ENCODE measurements around the gene DENND6B.
"Not testable (repeated sequence)": the region's sequence is repeated elsewhere in the genome, so short reads cannot be mapped to it uniquely, and the experiment has no call there.

Gene DENND6B

DNA sequence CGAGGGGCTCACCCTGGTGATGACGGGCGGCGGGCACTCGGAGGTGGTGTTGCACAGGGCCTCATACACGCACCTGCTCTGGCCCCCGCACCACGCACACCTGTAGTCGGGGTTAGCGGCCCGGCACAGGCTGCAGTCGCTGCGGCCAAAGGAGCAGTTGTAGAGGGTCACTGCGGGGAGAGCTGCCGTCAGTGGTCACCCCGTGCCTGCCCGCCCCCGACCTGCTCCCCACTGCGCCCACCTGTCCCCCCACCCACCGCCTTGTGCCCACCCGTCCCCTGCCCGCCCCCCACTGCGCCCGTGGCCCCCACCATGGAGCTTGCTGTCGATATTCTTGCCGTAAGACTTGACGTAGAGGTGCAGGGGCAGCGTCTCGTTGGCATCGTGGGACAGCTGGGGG is 43.0 kb downstream of the DENND6B start:
- DNase-seq, result no peak

DNA sequence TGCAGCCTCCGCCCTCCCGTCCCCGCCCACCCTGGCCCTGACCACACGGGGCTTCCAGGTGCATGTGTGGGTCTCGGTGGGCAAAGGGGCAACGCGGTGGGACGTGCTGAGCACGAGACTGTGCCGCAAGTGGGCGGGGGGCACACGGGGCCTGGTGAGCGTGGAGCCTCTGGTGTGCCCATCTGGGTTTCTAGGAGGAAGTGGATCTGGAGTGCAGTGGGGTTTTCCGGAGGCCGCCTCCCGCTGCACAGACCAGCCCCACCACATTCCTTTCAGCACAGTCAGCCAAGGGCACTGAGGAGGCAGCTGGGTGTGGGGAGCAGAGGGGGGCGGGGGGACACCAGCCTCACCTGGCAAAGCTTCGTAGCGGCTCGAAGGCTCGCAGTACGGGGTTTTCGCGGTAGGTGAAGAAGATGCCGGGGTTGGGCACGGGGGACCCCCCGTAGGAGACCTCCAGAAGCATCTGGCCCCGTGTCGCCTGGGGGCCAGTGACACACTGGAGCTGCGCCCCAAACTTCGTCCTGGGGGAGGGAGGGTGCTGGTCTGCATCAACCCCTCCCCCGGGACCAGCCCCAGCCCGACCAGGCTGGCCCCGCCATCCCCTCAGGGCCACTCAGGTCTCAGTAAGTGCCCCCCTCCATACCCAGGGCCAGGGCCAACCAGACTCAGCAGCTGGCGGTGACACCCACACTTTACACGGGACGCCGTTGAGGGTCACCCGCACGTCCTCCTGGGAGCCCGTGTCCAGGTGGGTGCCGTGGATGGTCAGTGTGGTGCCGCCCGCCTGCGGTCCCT is 44.3 kb downstream of the DENND6B start:
- no peak for DNase-seq

DNA sequence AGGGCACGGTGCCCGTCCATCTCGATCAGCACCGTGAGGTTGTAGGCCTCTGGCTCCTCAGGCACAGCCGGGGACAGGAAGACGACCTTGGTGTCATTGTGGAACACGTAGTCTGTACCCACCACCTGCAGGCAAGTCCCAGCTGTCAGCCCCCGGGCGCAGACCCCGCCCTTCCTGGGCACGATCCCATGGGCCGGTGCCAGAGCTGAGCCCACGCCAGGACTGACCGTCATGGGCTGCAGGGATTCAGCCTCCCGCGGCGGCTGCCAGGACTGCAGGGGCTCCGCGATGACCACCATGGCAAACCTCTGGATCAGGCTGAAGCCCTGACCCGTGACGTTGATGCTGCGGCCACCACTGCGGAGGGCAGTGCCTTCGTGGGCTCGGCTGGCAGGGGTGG is 44.9 kb downstream of the DENND6B start:
- no peak for DNase-seq

DNA sequence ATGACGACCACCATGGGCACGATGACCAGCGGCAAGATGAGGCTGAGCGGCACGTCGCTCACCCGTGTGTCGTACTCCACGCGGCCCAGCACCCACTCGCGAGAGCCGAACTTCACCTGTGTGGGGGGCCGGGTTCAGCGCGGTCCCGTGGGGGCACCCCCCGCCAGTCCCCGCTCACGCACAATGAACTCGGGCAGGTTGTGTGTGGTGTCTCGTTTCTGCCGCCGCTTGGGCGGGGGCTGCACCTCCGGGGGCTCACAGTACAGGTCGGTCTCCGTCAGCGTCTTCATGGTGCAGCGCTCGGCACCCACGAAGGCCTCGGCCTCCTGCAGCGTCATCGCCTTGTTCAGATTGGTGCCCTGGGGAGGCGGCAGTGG is 45.4 kb downstream of the DENND6B start:
- DNase-seq, result no peak

DNA sequence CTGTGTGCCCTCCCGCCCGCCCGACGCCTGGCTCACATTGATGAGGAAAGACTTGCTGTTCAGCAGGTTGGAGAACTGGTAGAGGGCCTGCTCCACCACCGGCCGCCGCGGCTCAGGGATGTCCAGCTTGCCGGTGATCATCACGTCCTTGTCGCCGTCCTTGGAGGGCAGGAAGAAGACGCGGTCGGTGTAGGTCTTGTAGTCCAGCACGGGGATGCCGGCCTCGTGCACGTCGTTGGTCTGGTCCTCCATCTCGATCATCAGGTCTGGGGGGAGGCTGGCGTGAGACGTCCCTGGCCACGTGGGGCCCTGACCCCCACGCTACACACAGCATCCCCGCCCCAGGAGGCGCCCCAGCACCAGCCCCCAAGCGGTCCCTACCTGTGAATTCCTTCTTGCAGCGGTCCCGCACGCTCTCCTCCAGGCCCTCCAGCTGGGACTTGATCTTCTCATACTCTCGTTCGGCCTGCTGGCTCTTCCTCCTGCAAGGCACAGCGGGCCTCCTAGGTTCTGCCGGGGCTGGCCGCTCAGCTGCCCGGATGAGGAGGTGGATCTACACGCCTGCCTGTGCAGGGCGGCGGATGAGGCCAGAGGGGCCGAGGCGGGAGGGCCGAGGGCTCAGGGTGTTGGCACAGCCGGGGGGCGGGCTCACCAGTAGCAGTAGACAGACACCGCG is 46.0 kb downstream of the DENND6B start:
- no peak for DNase-seq

DNA sequence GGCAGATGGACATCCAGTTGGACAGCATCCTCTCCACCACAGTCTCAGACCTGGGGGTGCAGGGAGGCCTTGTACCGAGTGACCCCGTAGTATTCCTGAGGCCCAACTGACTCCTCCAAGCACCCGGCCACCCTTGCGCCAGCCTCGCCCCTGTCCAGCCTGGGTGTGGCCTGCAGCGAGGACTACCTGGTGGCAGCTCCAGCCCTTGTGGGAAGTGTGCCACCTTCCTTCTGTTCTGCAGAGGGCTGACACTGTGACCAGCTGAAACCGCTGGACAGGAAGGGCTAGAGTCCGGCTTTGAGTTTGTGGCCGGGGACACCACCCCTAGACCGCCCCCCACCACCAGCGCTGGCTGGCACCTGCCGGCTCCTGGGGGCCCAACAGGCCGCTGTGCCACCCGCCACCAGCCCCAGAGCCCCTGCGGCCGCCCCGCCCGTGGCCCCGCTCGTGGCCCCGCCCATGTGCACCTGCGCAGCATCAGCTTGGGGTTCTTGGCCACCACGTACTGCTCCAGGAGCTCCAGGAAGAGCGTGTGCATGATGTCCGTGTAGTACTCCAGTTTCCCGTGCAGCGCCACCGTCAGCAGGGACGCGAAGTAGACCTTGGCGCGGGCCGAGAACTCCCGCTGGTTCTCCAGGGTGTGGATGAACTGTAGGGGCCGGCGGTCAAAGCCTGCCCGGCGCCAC is 46.6 kb downstream of the DENND6B start:
- no peak for DNase-seq

DNA sequence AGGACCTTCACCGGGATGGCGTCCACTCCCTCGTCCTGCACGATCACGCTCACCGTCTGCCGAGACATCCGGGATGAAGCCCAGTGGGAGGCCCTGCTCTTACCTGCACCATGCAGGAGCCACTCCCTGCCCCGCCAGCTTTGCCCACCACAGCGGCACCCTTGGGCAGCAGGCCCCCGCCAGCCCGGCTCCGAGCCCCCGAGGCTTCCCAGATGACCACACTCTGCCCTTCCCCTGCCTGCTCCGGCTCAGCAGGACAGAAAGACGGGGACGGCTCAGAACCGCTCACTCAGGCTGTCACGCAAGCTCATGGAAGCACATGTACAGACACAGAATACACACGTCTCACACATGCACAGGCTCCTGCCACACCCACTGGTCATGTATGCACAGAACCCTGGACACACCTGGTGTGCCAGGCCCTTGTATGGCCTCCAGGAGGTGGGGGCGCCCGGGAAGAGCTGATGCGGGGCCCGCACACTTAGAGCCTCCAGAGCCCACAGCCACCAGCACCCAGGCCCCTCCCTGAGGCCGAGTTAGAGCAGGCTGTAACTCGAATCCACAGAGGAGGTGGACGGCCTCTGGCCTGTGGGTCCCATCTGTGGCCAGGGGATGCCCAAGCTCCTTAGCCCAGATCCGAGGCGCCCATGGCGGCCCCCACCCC is 47.7 kb downstream of the DENND6B start:
- DNase-seq, result no peak

DNA sequence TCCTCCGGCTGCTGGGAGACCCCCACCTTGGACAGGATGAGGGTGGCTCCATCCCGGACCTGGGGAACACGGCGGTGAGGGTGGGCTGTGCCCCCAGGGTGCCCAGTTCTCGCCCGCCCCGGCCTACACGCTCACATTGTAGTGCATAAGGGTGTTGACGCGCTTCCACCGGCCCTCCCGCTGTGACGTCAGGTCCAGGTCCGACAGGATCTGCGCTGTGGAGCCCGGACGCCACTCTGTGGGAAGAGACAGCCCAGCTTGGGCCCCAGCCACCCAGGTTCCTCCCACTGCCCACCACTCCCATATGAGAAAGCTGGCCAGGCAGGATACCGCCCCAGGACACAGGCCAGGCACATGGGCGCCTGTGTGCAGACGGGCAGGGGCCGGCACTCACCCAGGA is 48.4 kb downstream of the DENND6B start:
- no peak for DNase-seq

DNA sequence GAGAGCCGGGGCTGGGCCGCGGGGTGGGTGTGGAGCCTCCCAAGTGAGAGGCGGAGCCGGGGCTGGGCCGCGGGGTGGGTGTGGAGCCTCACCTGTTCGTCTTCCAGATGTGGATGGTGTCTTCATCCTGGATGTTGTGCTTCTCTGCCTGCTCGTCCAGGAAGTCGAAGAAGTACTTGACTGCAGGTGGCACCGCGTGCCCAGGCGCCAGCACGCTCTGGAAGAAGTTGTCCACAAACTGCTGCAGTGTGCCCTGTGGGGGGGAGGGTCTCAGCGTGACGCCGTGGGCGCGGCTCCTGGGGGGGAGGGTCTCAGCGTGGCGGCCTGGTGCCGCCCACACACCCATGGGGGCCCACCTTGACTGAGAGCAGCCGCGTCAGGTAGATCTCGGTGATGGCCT is 49.1 kb downstream of the DENND6B start:
- no peak for DNase-seq

DNA sequence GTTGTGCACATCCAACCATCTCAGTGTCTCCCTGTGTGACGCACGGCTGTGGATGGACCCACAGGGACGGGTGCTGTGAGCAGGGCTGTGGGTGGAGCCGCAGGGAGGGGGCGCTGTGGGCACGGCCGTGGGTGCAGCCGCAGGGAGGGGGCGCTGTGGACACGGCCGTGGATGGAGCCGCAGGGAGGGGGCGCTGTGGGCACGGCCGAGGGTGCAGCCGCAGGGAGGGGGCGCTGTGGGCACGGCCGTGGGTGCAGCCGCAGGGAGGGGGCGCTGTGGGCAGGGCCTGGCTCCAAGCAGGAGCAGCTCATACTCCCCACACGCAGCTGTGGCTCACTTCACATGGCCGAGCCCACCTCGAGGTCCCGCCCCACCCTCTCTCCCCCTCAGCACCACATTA is 50.7 kb downstream of the DENND6B start:
- DNase-seq, result no peak

DNA sequence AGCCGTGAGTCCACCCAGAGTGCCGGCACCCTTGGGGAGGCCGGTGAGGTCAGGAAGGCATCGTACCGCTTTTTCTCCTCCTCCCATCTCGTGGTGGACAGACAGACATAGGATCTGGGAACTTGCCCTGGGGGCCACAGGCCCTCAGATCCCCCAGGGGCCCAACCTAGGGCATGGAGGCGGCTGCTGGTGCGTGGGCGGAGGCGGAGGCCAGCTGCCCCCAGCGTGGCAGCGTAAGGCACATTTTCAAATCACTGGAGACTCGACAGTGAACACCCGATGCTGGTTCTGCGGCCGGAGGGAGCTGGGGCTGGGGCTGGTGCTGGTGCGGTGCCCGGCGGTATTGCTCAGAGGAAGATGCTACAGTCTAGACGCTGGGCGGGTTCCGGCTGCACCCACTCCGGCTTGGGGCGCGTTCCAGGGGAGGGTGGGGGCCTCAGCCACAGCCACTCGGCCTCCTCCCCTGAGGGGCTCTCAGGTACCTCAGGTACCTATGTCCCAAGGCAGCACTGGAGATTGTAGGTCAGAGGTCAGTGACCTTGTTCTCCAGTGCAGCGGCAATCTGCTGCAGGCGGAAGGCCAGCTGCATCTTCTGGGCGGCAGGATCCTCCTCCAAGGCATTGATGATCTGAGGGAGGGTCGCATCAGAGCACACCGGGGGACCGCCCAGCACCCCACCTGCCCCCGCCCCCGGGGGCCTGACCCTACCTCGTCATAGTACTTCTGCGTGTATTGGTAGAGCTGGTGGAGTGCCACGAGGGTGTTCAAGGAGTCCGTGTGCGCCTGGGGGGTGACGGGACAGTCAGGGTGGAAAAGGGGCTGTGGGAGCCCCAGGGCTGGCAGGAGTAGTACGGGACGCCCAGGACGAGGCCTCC is 51.4 kb downstream of the DENND6B start:
- no peak for DNase-seq

DNA sequence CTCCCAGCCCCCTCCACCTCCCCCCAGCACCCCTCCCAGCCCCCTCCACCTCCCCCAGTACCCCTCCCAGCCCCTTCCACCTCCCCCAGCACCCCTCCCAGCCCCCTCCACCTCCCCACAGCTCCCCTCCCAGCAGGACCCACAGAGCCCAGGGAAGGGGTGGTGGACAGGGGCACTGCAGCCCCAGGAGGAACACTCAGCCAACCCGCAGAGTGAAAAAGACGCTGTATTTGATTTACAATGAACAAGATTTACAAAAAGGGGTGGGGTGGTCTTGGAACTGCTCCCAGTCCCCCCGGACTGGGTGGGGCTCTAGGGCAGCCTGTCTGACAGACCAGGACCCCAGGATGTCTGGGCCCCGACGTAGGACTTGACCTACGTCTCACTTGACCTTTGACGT is 52.0 kb downstream of the DENND6B start:
- DNase-seq, result no peak

DNA sequence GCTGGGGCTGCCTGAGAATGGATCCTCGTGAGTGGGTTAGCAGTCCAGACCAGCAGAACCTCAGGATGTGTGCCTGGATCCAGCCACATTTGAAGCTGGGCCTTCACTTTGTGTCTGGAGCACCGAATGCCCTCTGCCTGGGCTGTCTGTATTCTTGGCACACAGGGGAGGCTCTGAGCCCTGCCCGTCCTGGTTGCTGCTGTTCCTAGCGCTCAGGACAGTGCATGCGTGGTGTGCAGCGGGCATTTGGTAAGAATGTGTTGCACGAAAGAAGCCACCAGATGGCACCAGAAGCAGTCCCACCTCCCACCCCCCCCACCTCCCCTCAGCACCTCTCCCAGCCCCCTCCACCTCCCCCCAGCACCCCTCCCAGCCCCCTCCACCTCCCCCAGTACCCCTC is 52.5 kb downstream of the DENND6B start:
- DNase-seq, result peak; percentile 53

DNA sequence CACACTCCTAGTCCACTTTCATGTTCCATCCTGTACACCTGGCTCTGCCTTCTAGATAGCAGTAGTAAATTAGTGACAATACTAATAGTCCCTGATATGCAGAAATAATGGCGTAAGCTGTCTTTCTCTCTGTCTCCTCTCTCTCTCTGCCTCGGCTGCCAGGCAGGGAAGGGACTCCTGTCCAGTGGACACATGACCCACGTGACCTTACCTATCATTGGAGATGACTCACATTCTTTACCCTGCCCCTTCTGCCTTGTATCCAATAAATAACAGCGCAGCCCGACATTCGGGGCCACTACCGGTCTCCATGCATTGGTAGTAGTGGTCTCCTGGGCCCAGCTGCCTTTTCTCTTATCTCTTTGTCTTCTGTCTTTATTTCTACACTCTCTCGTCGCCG is 53.0 kb downstream of the DENND6B start:
- not testable (repeated sequence) for DNase-seq

DNA sequence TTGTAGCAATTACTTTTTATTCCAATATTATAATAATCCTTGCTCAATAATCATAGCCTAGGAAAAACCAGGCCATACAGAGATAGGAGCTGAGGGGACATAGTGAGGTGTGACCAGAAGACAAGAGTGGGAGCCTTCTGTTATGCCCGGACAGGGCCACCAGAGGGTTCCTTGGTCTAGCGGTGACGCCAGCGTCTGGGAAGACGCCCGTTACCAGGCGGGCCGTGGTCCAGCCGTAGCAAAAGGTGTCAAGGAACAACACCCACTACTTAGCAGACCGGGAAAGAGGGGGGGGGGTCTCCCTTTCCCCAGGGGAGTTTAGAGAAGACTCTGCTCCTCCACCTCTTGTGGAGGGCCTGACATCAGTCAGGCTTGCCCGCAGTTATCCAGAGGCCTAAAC is 53.5 kb downstream of the DENND6B start:
- DNase-seq, result not testable (repeated sequence)

DNA sequence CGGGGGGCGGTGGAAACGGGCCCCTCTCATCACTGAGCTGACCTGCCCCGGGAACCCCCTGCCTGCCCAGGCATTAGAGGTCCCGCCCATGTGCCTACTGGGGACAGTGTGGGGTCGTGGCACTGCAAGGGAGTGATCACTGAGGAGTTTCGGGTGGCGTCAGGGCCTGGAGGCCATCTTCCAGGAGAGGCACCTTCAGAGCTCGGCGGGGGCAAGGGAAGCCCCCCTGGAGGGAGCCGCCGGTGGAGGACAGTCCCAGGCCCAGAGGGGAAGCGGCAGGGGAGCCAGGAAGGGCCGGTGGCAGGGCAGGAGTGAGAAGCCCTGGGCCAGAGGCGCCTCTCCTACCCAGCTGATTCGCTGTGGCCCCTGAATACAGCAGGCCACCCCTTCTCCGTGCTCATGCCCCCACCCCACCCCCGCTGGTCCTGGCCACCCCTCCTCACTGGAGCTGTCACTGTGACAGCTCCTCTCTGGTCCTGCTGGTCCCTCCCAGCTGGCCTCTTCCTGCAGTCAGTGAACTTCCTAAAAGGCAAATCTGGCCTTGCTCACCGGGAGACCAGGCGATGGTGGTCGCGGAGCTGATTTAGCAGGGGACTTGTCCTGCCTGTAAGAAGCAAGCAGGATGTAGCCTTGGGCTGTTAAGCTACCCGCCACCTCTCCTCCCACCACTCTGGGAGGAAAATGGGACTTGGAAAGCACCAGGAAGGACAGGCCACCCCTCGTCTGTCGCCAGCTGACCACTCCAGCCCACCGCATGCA is 54.6 kb downstream of the DENND6B start:
- DNase-seq, result no peak

DNA sequence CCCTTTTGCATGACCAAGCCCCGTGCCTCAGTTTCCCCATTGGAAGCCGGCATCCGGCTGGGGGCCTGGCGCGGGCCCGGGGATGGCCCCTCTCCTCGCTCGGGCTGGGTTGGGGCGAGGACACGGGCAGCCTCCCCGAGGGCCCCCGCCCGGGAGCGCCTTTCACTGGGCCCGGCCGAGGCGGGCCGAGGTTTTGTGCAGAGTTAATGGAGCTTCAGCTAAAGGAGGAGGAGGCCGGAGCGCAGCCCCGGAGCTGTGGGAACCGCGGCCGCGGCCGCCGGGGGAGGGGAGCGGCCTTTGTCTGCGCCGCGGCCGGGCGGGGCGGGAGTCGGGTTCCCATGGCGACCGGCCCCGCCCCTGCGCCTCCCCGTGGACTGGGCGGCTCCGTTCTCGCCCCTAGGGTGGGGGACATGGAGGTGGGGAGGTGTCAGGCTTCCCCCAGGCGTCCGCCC is 55.3 kb downstream of the DENND6B start:
- peak; percentile 71 for DNase-seq

DNA sequence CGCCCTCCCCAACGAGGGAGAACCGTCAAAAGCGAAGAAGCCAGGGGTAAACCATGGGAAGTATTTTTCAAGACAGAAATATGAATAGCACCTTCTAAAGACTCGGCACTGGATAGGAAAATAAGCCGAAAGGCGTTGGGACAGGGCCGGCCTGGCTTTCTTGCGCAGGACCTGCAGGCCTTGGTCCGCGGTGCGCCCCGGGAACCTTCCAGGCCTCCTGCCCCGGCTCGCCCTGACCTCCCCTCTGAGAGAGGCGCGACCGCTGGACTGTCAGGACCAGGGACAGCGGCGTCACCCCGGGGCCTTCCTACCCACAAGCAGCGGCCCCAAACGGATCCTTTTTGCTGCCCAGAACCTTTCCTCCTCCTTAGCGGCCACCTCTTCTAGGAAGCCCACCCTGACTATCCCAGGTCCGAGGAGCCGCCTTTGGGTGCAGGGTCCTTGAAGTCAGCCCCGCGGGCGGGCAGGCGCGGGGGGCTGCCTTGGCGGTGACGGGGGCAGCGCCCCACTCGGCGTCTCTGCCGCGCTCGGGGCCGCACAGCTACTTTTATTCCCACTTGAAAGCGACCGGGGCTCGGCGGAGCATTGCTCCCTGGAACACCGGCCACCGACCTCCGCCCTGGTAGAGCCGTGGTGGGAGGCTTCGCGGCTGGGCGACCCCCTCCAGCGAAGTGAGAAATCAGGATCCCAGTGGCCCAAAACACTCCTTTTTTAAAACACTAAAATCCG is 56.0 kb downstream of the DENND6B start:
- no peak for DNase-seq

DNA sequence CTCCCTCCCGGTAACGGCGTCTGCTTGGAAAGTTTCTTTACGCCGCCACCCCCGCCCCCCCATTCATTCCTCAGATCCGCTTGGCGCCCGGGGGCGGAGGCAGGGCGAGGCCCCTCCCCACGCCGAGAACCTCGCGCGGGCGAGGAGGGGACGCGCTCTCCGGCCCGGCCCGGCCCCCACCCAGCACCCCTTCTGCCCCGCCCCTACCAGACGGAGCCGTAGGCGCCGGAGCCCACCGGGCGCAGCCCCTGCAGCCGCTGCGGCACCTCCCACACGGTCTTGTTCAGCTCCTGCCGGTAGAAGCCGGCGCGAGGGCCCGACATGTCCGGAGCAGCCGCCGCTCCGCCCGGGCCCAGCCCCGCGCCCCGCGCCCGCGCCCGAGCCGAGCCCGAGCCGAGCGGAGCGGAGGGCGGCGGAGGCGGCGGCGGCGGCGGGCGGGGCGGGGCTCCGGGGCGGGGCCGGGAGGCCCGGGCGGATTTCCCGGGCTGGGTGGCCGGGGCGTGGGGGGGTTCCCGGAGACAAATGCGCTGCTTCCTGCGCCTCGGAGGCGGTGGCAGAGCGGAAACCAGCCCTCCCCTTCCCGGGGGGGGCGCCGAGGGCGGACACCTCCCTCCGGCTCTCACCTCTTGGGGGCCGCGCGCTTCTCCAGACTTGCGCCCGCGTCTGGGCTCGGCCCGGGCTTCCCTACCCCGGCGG is 56.7 kb downstream of the DENND6B start, which contains the start of gene MAPK11:
TSS of gene MAPK11 (minus strand) at position 411 of the 696 bp plus-strand sequence. CDS start at position 323, 88 bp downstream.
- peak; percentile 34 for DNase-seq

DNA sequence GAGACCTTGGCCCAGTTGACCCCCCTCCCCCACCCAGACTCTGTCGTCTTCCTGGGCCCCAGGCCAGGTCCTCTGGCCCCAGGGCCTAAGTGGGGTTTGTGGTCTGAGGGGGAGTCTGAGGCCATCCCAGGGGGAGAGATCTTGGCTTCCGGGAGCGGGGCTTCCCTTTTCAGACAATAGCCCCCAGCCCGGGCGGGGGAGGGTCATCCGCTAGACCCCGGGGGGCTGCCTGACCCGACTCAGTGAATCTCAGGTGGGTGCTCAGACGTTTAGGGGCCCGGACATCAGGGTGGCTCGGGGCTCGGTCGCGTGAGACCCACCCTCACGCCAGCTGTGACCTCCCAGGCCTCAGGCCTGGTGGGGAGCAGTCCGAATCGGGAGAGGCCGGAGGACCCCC is 57.2 kb downstream of the DENND6B start:
- no peak for DNase-seq

Data from NCI-H2171 (cell line).